EH (cell line): ENCODE data around the gene TMEM219.
"Not testable (repeated sequence)": the region's sequence is repeated elsewhere in the genome, so short reads cannot be mapped to it uniquely, and the experiment has no call there.

Source experiments
- DNase-seq: peaks from one replicate; pipeline ENCODE4 v3.0.0-alpha.2; 2015; ENCODE audit warnings: low read depth

The TMEM219 gene

GRCh38 chr16:30011714-30012504 is 50.0 kb downstream of the TMEM219 start:
- no peak for DNase-seq

- DNase-seq: not testable (repeated sequence)
Observed at GRCh38 chr16:30012598-30012997, 50.7 kb downstream of the TMEM219 start.

GRCh38 chr16:30015450-30015849 is 53.6 kb downstream of the TMEM219 start:
- not testable (repeated sequence) for DNase-seq

DNA sequence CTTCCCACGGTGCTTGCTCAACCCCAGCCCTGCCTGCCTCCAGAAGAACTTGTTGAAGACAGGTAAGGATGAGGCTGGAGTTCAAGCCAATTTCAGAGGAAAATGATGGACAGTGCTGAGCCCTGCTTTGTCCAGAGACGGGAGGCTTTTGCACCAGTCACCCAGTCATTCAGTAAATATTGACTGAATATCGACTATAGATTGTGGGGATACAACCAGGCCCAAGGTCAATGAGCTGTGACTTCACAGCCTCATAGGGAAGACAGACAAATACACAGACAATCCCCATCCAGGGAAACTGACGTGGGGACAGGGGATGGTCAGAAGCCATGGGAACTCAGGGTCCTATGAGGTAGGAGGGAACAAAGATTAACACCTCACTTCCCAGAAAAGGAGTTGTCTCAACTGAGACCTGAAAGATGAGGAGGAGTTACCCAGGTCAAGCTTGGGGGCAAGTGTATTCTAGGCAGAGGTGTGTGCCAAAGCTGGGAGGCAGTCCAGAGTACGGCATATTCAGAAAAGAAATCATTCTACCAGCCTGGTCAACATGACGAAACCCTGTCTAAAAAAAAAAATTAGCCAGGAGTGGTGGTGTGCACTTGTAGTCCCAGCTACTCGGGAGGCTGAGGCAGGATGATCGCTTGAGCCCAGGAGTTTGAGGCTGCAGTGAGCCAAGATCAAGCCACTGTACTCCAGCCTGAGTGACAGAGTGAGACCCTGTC is 54.8 kb downstream of the TMEM219 start:
- DNase-seq: no peak

DNA sequence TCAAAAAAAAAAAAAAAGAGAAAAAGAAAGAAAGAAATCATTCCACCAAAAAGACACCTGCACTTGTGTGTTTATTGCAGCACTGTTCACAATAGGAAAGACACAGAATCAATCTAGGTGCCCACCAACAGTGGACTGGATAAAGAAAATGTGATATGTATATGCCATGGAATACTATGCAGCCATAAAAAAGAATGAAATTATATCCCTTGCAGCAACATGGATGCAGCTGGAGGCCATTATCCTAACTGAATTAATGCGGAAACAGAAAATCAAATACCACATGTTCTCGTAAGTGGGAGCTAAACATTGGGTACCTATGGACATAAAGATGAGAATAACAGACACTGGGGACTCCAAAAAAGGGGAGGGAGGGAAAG is 55.4 kb downstream of the TMEM219 start:
- DNase-seq: no peak

DNA sequence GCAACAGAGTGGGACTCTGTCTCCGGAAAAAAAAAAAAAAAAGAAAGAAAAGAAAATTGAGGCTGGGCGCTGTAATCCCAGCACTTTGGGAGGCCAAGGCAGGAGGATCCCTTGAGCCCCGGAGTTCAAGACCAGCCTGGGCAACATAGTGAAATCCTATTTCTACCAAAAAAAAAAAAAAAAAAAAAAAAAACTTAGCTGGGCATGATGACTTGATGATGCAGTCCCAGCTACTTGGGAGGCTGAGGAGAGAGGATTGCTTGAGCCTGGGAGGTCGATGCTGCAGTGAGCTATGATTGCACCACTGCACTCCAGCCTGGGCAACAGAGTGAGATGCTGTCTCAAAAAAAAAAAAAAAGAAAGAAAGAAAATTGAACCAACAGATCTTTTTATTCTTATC is 56.1 kb downstream of the TMEM219 start:
- not testable (repeated sequence) for DNase-seq

DNA sequence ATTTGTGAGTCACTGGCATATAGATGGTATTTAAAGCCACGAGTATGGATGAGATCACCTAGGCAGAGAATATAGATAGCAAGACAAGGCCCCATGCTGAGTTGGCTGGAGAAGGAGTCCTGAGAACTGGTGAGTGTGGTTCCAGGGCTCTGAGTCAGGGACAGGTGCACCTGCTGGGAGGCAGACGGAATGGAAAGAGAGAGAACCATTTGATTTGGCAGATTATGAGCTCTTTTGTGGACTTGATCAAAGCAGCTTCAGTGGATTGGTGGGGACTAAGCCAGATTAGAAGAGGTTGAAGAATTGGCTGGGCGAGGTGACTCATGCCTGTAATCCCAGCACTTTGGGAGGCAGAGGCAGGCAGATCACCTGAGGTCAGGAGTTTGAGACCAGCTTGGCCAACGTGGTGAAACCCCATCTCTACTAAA is 56.9 kb downstream of the TMEM219 start:
- DNase-seq: no peak
